Measurements from ENCODE around the gene MAJIN.

- TF ChIP-seq PPARA (CRISPR knock-in tag; IDR thresholded peaks at IDR 0.05; ENCODE audit: borderline replicate concordance) = no peak
- no peak for TF ChIP-seq CSRNP3 (CRISPR knock-in tag; IDR thresholded peaks at IDR 0.05)
- TF ChIP-seq CREB5 (CRISPR knock-in tag; IDR thresholded peaks at IDR 0.05; ENCODE audit: low read depth) = no peak
- TF ChIP-seq, protein P1, sequence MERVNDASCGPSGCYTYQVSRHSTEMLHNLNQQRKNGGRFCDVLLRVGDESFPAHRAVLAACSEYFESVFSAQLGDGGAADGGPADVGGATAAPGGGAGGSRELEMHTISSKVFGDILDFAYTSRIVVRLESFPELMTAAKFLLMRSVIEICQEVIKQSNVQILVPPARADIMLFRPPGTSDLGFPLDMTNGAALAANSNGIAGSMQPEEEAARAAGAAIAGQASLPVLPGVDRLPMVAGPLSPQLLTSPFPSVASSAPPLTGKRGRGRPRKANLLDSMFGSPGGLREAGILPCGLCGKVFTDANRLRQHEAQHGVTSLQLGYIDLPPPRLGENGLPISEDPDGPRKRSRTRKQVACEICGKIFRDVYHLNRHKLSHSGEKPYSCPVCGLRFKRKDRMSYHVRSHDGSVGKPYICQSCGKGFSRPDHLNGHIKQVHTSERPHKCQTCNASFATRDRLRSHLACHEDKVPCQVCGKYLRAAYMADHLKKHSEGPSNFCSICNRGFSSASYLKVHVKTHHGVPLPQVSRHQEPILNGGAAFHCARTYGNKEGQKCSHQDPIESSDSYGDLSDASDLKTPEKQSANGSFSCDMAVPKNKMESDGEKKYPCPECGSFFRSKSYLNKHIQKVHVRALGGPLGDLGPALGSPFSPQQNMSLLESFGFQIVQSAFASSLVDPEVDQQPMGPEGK (CRISPR knock-in tag; IDR thresholded peaks at IDR 0.05; ENCODE audit: borderline replicate concordance) = no peak
- TF ChIP-seq TCF4 (CRISPR knock-in tag; IDR thresholded peaks at IDR 0.05; ENCODE audit: borderline replicate concordance) = no peak
- no peak for TF ChIP-seq ARNTL (CRISPR knock-in tag; IDR thresholded peaks at IDR 0.05; ENCODE audit: borderline replicate concordance, low read depth)
- TF ChIP-seq GLIS3 (CRISPR knock-in tag; IDR thresholded peaks at IDR 0.05) = no peak
- TF ChIP-seq CSDC2 (CRISPR knock-in tag; IDR thresholded peaks at IDR 0.05) = no peak
- TF ChIP-seq SNAI2 (CRISPR knock-in tag; IDR thresholded peaks at IDR 0.05) = no peak
- no peak for TF ChIP-seq ZFP30 (CRISPR knock-in tag; IDR thresholded peaks at IDR 0.05)
Measured at GRCh38 chr11:64890522-64890939, 81.4 kb downstream of the MAJIN start.
